GM12878 (cell line): Measurements from ENCODE around the gene SLC4A8. TPM values are rescaled to one million over a fixed set of nuclear protein-coding genes. Genes with fewer than 3 reads are reported as not detected.

Experiments
- ATAC-seq: fragments of 200-7000 bp; cut with Tn5 transposase; 3 replicates; pipeline ENCODE4 v1.9.1; 2020; ENCODE audit warnings: mild to moderate bottlenecking, moderate library complexity
- BruUV-seq: library from RNA; stranded (reverse); fragments of 400-500 nt; replicated peaks from 2 replicates; lab custom pipeline; 2021; lab: Mats Ljungman, UMichigan
- CTCF ChIA-PET: fragments of 300-600 bp; sonication (Branson Sonifier 250); formaldehyde crosslinking; extraction: SDS; loops from one replicate; lab custom pipeline; 2021; ENCODE audit warnings: inconsistent platforms; lab: Yijun Ruan, JAX
- POLR2A ChIA-PET: fragments of 350-600 bp; formaldehyde crosslinking; extraction: SDS; loops from one replicate; lab custom pipeline; 2021; ENCODE audit warnings: inconsistent platforms; lab: Charles Lee
- RAD21 ChIA-PET: fragments of 300-600 bp; sonication (Branson Sonifier 250); formaldehyde crosslinking; loops from one replicate; lab custom pipeline; 2023; ENCODE audit warnings: antibody characterized with exemption; ENCODE audit not compliant: unreplicated experiment; lab: Charles Lee
- SMC1A ChIA-PET: fragments of 300-600 bp; sonication (Branson Sonifier 250); formaldehyde crosslinking; loops from one replicate; lab custom pipeline; 2023; ENCODE audit not compliant: unreplicated experiment, uncharacterized antibody; lab: Charles Lee
- DNase-seq: peaks from one replicate; pipeline ENCODE4 v3.0.0-alpha.2; 2011; ENCODE audit warnings: low read depth, low spot score
- FAIRE-seq: peaks from 3 replicates; lab custom pipeline; 2011; peaks lifted over from hg19 to GRCh38; lab: Jason Lieb, UNC
- H2AFZ ChIP-seq: 2 replicates; pipeline ENCODE4 v1.6.0; 2011; ENCODE audit warnings: low read depth, low read length, control low read depth; ENCODE audit not compliant: control insufficient read depth
- H3K27ac ChIP-seq: 2 replicates; pipeline ENCODE4 v1.5.1; 2011; ENCODE audit warnings: control low read depth; ENCODE audit not compliant: control insufficient read depth, insufficient read depth
- H3K27me3 ChIP-seq, 2 experiments: replicated peaks in 1 of 2; 2 replicates each; pipeline versions ENCODE4 v1.6.0 to v1.6.1; 2011; ENCODE audit warnings: low read length in 1 of 2; ENCODE audit not compliant: control insufficient read depth in 2 of 2, insufficient read depth in 2 of 2
- H3K36me3 ChIP-seq, 2 experiments: 2 replicates each; pipeline ENCODE4 v1.5.1; 2011; ENCODE audit warnings: low read length in 1 of 2; ENCODE audit not compliant: control insufficient read depth in 2 of 2, insufficient read depth in 2 of 2
- H3K4me1 ChIP-seq: 2 replicates; pipeline ENCODE4 v1.6.1; 2011; ENCODE audit warnings: mild to moderate bottlenecking, low read length, moderate library complexity, mixed read lengths; ENCODE audit not compliant: control insufficient read depth, insufficient read depth
- H3K4me2 ChIP-seq: 2 replicates; pipeline ENCODE4 v1.6.0; 2011; ENCODE audit warnings: control low read depth; ENCODE audit not compliant: control insufficient read depth, insufficient read depth
- H3K4me3 ChIP-seq: fragments of 200-600 bp; sonication (generic); 2 replicates; pipeline ENCODE4 v1.5.1; 2016
- H3K79me2 ChIP-seq: 2 replicates; pipeline ENCODE4 v1.6.0; 2011; ENCODE audit warnings: low read length; ENCODE audit not compliant: control insufficient read depth, insufficient read depth
- H3K9ac ChIP-seq: 2 replicates; pipeline ENCODE4 v1.8.0; 2011; ENCODE audit warnings: low read length, control low read depth, mixed read lengths; ENCODE audit not compliant: control insufficient read depth, insufficient read depth
- H3K9me3 ChIP-seq: replicated peaks from 3 replicates; pipeline ENCODE4 v1.5.1; 2011; ENCODE audit warnings: mild to moderate bottlenecking, low read length; ENCODE audit not compliant: control insufficient read depth, insufficient read depth
- H4K20me1 ChIP-seq: 2 replicates; pipeline ENCODE4 v1.6.0; 2011; ENCODE audit not compliant: control insufficient read depth, insufficient read depth
- ASH2L ChIP-seq: fragments of 300-600, 200-600 bp; sonication (generic); IDR thresholded peaks from 2 replicates; pipeline ENCODE4 v1.6.1; 2017; ENCODE audit warnings: low read depth, mild to moderate bottlenecking, borderline replicate concordance
- ATF3 ChIP-seq: IDR thresholded peaks from 2 replicates; pipeline ENCODE4 v1.6.1; 2011; ENCODE audit warnings: low read depth, mild to moderate bottlenecking, low read length, moderate library complexity, borderline replicate concordance; ENCODE audit errors: extremely low read depth
- E2F4 ChIP-seq: IDR thresholded peaks from 2 replicates; pipeline ENCODE4 v1.6.1; 2012; ENCODE audit warnings: low read depth, low read length, improper control_type of control experiment
- JUNB ChIP-seq: IDR thresholded peaks from 2 replicates; pipeline ENCODE4 v1.6.1; 2016; ENCODE audit warnings: antibody characterized with exemption, mild to moderate bottlenecking
- KAT2A ChIP-seq: conservative IDR thresholded peaks from 2 replicates; pipeline ENCODE4 v1.6.1; 2011; ENCODE audit warnings: low read depth, low read length; ENCODE audit not compliant: control insufficient read depth
- MYC ChIP-seq: IDR thresholded peaks from 2 replicates; pipeline ENCODE4 v1.6.1; 2011; ENCODE audit warnings: mild to moderate bottlenecking, low read length, moderate library complexity, inconsistent platforms; ENCODE audit not compliant: insufficient read depth, insufficient replicate concordance, insufficient read length, severe bottlenecking
- ZBTB33 ChIP-seq: fragments of 450-650 bp; IDR thresholded peaks from 2 replicates; pipeline ENCODE4 v1.6.1; 2017; ENCODE audit warnings: mild to moderate bottlenecking
- WGBS: methylation state at CpG from one replicate; pipeline ENCODE4 v1.1.6; 2016; ENCODE audit warnings: low lambda C conversion rate; ENCODE audit not compliant: insufficient replicate concordance, insufficient coverage; ENCODE audit errors: missing lambda C conversion rate; 5-methylcytosine and 5-hydroxymethylcytosine counted together
- in situ Hi-C: fragments of 300-500 bp; cut with MboI; formaldehyde crosslinking; loops from 9 replicates; pipeline ENCODE4 v1.14.3; 2018; ENCODE audit warnings: mixed read lengths
- intact Hi-C: fragments of 100-400 bp; cut with micrococcal nuclease; formaldehyde crosslinking; loops from one replicate; pipeline ENCODE4 v1.14.2; 2022; ENCODE audit not compliant: unreplicated experiment
- polyA plus RNA-seq, 11 experiments: library from polyadenylated mRNA; depleted of rRNA in 4 of 11; unstranded in 6 of 11; stranded (reverse) in 5 of 11; fragments of >200 nt; fragmentation: Nextera tagmentation in 4 of 11; fragmentation: Illumina TruSeq in 1 of 11; extraction: Ambion mirVana in 4 of 11; extraction: Trizol in 1 of 11; gene quantifications; 1 replicate in 1 of 11; 2 replicates in 10 of 11; pipeline versions ENCODE4 v1.2.1 to v1.2.3, GENCODE V29; 2011 to 2016; ENCODE audit warnings: inconsistent platforms in 2 of 11, missing spikeins in 2 of 11, low read depth in 1 of 11
- total RNA-seq, 4 experiments: library from RNA; depleted of rRNA in 3 of 4; stranded (reverse); fragments of >200 nt in 3 of 4; fragmentation: Illumina TruSeq in 1 of 4; extraction: Trizol in 1 of 4; gene quantifications; 2 replicates each; pipeline versions ENCODE4 v1.2.1 to v1.2.3, GENCODE V29; 2013 to 2021

SLC4A8 gene
- total and polyA plus RNA-seq, 10 of the 15 experiments (the other 5 are each of a cell fraction or from before 2014, with no cell fraction given), result 1.4 to 7.7 (median 3.7) TPM

- FAIRE-seq, result no peak
- intact Hi-C loops (loop anchor here (10.0 kb wide), 1 partner anchor 336 kb away; no protein-coding TSS in a partner anchor), in situ Hi-C loops (no loop called here)
- Histone ChIP-seq H3K27me3 (no peaks in the 10 kb centered on the region; a peak in 1 of 4 replicates), H4K20me1 (no peaks in the 10 kb centered on the region), H2AFZ (no peak overlapping the region), H3K36me3 (no peaks in the 10 kb centered on the region), H3K4me2 (no peak overlapping the region), H3K9ac (no peak overlapping the region), H3K27ac (no peak overlapping the region), H3K79me2 (no peaks in the 10 kb centered on the region), H3K4me1 (no peaks in the 10 kb centered on the region), H3K9me3 (no peaks in the 10 kb centered on the region), H3K4me3 (no peak overlapping the region)
- no peak for TF ChIP-seq ATF3
- no peak for TF ChIP-seq E2F4
- TF ChIP-seq ASH2L, result no peak
- TF ChIP-seq JUNB, result no peak
- TF ChIP-seq MYC, result no peak
- TF ChIP-seq ZBTB33, result no peak
- no peak for TF ChIP-seq KAT2A
- ChIA-PET RAD21 (no interaction called here), POLR2A (interaction anchor here (0.5 kb wide), 1 partner anchor 546 kb away, joined by 5 read pairs; no protein-coding TSS in a partner anchor), CTCF (interaction anchor here (0.6 to 2.0 kb wide), 3 partner anchors 9 to 1426 kb away, joined by 3 to 5 read pairs (median 4); no protein-coding TSS in a partner anchor), SMC1A (no interaction called here)
- BruUV-seq, result no TSS peak
- no peak for DNase-seq
- ATAC-seq, result no peak
- 52% methylated on average over 8 of the region's 8 CpGs for WGBS
Measured at GRCh38 chr12:51538599-51538998, 114.0 kb downstream of the SLC4A8 start.
